Measurements from ENCODE around the gene OR2J2. TPM values are rescaled to one million over a fixed set of nuclear protein-coding genes. Genes with fewer than 3 reads are reported as not detected.
"Not testable (repeated sequence)": the region's sequence is repeated elsewhere in the genome, so short reads cannot be mapped to it uniquely, and the experiment has no call there.

OR2J2 gene
- total and polyA plus RNA-seq, 10 of the 15 experiments (the other 5 are each of a cell fraction or from before 2014, with no cell fraction given) = not detected

DNA sequence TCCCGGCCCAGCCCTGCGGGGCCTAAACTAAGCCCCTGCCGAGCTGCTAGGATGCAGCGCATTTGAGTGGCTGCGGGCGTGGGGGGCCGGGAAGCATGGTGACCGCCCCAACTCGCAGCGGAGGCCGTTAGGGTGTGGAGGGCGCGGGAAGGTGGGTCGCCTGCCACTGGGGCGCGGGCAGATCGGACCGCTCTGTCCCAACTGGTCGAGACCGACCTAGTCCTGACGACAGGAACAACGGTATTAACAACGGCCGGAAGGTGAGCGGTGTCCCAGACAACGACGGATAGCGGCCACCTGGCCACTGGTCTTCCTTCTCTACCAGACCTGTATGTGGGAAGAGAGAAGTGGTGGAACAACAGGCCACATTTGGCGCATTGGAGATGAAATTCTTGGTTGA is 10.8 kb upstream of the OR2J2 start:
- H3K27ac ChIP-seq (ENCODE audit: control insufficient read depth, insufficient read depth); intact Hi-C loops (cut with micrococcal nuclease; ENCODE audit: unreplicated experiment); H3K4me3 ChIP-seq; DNase-seq (ENCODE audit: low read depth, low spot score); H3K9ac ChIP-seq (ENCODE audit: control insufficient read depth, insufficient read depth, low read length); H3K79me2 ChIP-seq (ENCODE audit: control insufficient read depth, insufficient read depth, low read length); in situ Hi-C loops (cut with MboI); H3K4me1 ChIP-seq (ENCODE audit: control insufficient read depth, insufficient read depth, low read length); H3K9me3 ChIP-seq (replicated peaks; ENCODE audit: control insufficient read depth, insufficient read depth, low read length); H4K20me1 ChIP-seq (ENCODE audit: control insufficient read depth, insufficient read depth); ATAC-seq; FAIRE-seq; H3K4me2 ChIP-seq (ENCODE audit: control insufficient read depth, insufficient read depth); RAD21 ChIA-PET (ENCODE audit: unreplicated experiment); H2AFZ ChIP-seq (ENCODE audit: control insufficient read depth, low read depth, low read length); SMC1A ChIA-PET (ENCODE audit: uncharacterized antibody, unreplicated experiment); BruUV-seq (replicated peaks); CTCF ChIA-PET; H3K27me3 ChIP-seq (replicated peaks in 1 of 2; ENCODE audit: control insufficient read depth in 2 of 2, insufficient read depth in 2 of 2, low read length in 1 of 2); H3K36me3 ChIP-seq (ENCODE audit: control insufficient read depth in 2 of 2, insufficient read depth in 2 of 2, low read length in 1 of 2); POLR2A ChIA-PET: not testable (repeated sequence)
- 72% methylated on average over 16 of the region's 29 CpGs for WGBS (ENCODE audit: insufficient coverage, insufficient replicate concordance, low lambda C conversion rate, missing lambda C conversion rate)

- DNase-seq (ENCODE audit: low read depth, low spot score); H2AFZ ChIP-seq (ENCODE audit: control insufficient read depth, low read depth, low read length); in situ Hi-C loops (cut with MboI); H3K9me3 ChIP-seq (replicated peaks; ENCODE audit: control insufficient read depth, insufficient read depth, low read length); BruUV-seq (replicated peaks); SMC1A ChIA-PET (ENCODE audit: uncharacterized antibody, unreplicated experiment); H3K4me2 ChIP-seq (ENCODE audit: control insufficient read depth, insufficient read depth); RAD21 ChIA-PET (ENCODE audit: unreplicated experiment); H3K4me3 ChIP-seq; H3K27me3 ChIP-seq (replicated peaks in 1 of 2; ENCODE audit: control insufficient read depth in 2 of 2, insufficient read depth in 2 of 2, low read length in 1 of 2); H3K9ac ChIP-seq (ENCODE audit: control insufficient read depth, insufficient read depth, low read length); H3K4me1 ChIP-seq (ENCODE audit: control insufficient read depth, insufficient read depth, low read length); FAIRE-seq; ATAC-seq; H3K36me3 ChIP-seq (ENCODE audit: control insufficient read depth in 2 of 2, insufficient read depth in 2 of 2, low read length in 1 of 2); intact Hi-C loops (cut with micrococcal nuclease; ENCODE audit: unreplicated experiment); H3K27ac ChIP-seq (ENCODE audit: control insufficient read depth, insufficient read depth); H3K79me2 ChIP-seq (ENCODE audit: control insufficient read depth, insufficient read depth, low read length); CTCF ChIA-PET; POLR2A ChIA-PET; H4K20me1 ChIP-seq (ENCODE audit: control insufficient read depth, insufficient read depth): not testable (repeated sequence)
- WGBS (ENCODE audit: insufficient coverage, insufficient replicate concordance, low lambda C conversion rate, missing lambda C conversion rate) = 70% methylated on average over 15 of the region's 28 CpGs
Measured at GRCh38 chr6:29165571-29165970, 5.1 kb upstream of the OR2J2 start.

DNA sequence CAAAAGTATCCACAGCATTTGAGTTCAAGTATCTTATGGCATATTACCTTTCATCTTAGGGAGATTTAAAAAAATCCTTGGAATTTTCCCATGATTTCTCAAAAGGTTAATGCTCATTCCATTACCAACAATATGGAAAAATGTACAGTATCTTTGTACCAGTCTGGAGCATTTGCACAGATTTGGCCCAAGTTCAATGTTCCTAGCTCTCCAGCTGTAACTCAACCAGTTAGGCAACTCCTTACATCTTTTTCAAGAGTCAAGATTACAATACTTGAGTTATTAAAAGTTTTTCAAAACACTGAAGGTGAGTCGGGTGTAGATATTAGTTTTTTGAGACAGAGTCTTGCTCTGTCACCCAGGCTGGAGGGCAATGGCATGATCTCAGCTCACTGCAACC is 1.0 kb downstream of the OR2J2 start:
- SMC1A ChIA-PET (ENCODE audit: uncharacterized antibody, unreplicated experiment) = interaction anchor here (0.6 kb wide), 1 partner anchor 40 kb away, joined by 3 read pairs; no protein-coding TSS in a partner anchor
- intact Hi-C loops (cut with micrococcal nuclease; ENCODE audit: unreplicated experiment) = no loop called here
- TF ChIP-seq MEF2A (IDR thresholded peaks at IDR 0.05; ENCODE audit: insufficient read depth, low read depth, low read length) (no peak), SMAD1 (IDR thresholded peaks at IDR 0.05; ENCODE audit: low read depth, partially characterized antibody) (no peak), EP300 (IDR thresholded peaks at IDR 0.05; ENCODE audit: borderline replicate concordance in 1 of 2, control insufficient read depth in 1 of 2, low read depth in 2 of 2, low read length in 2 of 2) (no peak), BHLHE40 (IDR thresholded peaks at IDR 0.05; ENCODE audit: borderline replicate concordance in 1 of 2, low read depth in 2 of 2, low read length in 1 of 2) (no peak), CREM (IDR thresholded peaks at IDR 0.05; ENCODE audit: low read depth) (no peak)
- TF ChIP-seq, protein P1, sequence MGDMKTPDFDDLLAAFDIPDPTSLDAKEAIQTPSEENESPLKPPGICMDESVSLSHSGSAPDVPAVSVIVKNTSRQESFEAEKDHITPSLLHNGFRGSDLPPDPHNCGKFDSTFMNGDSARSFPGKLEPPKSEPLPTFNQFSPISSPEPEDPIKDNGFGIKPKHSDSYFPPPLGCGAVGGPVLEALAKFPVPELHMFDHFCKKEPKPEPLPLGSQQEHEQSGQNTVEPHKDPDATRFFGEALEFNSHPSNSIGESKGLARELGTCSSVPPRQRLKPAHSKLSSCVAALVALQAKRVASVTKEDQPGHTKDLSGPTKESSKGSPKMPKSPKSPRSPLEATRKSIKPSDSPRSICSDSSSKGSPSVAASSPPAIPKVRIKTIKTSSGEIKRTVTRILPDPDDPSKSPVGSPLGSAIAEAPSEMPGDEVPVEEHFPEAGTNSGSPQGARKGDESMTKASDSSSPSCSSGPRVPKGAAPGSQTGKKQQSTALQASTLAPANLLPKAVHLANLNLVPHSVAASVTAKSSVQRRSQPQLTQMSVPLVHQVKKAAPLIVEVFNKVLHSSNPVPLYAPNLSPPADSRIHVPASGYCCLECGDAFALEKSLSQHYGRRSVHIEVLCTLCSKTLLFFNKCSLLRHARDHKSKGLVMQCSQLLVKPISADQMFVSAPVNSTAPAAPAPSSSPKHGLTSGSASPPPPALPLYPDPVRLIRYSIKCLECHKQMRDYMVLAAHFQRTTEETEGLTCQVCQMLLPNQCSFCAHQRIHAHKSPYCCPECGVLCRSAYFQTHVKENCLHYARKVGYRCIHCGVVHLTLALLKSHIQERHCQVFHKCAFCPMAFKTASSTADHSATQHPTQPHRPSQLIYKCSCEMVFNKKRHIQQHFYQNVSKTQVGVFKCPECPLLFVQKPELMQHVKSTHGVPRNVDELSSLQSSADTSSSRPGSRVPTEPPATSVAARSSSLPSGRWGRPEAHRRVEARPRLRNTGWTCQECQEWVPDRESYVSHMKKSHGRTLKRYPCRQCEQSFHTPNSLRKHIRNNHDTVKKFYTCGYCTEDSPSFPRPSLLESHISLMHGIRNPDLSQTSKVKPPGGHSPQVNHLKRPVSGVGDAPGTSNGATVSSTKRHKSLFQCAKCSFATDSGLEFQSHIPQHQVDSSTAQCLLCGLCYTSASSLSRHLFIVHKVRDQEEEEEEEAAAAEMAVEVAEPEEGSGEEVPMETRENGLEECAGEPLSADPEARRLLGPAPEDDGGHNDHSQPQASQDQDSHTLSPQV (IDR thresholded peaks at IDR 0.05) = no peak

More for the DNA sequence above, 1.0 kb downstream of the OR2J2 start:
- WGBS (ENCODE audit: insufficient coverage, insufficient replicate concordance, low lambda C conversion rate, missing lambda C conversion rate) = 0% methylated on average over 1 of the region's 1 CpG
- Histone ChIP-seq H3K4me2 (ENCODE audit: control insufficient read depth, insufficient read depth) (no peak overlapping the region), H3K27me3 (replicated peaks in 1 of 2; ENCODE audit: control insufficient read depth in 2 of 2, insufficient read depth in 2 of 2, low read length in 1 of 2) (no peaks in the 10 kb centered on the region; a peak in 1 of 4 replicates), H2AFZ (ENCODE audit: control insufficient read depth, low read depth, low read length) (no peak overlapping the region), H3K79me2 (ENCODE audit: control insufficient read depth, insufficient read depth, low read length) (no peaks in the 10 kb centered on the region), H3K9me3 (replicated peaks; ENCODE audit: control insufficient read depth, insufficient read depth, low read length) (no peaks in the 10 kb centered on the region), H3K4me3 (no peak overlapping the region), H3K4me1 (ENCODE audit: control insufficient read depth, insufficient read depth, low read length) (no peaks in the 10 kb centered on the region), H3K27ac (ENCODE audit: control insufficient read depth, insufficient read depth) (no peak overlapping the region), H3K9ac (ENCODE audit: control insufficient read depth, insufficient read depth, low read length) (no peak overlapping the region), H4K20me1 (ENCODE audit: control insufficient read depth, insufficient read depth) (no peaks in the 10 kb centered on the region), H3K36me3 (ENCODE audit: control insufficient read depth in 2 of 2, insufficient read depth in 2 of 2, low read length in 1 of 2) (no peaks in the 10 kb centered on the region)
- POLR2A ChIA-PET = no interaction called here
- DNase-seq (ENCODE audit: low read depth, low spot score) (no peak), ATAC-seq (no peak), FAIRE-seq (no peak)
- in situ Hi-C loops (cut with MboI) = no loop called here
- RAD21 ChIA-PET (ENCODE audit: unreplicated experiment) = no interaction called here
- no TSS peak for BruUV-seq (replicated peaks)
- CTCF ChIA-PET = no interaction called here
